ENCODE measurements around the gene CCDC47. TPM values are rescaled to one million over a fixed set of nuclear protein-coding genes. Genes with fewer than 3 reads are reported as not detected.

Gene CCDC47
- total RNA-seq, 2 donors from 2014 or later = 57.3 to 65.7 TPM

- H3K4me1 ChIP-seq (ENCODE audit: control insufficient read depth, insufficient read depth, low read length) = no peaks in the 10 kb centered on the region
- 86 to 94% methylated on average over 6 of the region's 6 CpGs for WGBS, 2 experiments (ENCODE audit: insufficient coverage in 1 of 2, insufficient read length in 1 of 2)
- H3K4me1 Mint-ChIP-seq = no peaks in the 10 kb centered on the region
- no peaks in the 10 kb centered on the region for H3K27me3 ChIP-seq (ENCODE audit: control insufficient read depth, insufficient read depth, low read length, poor library complexity, severe bottlenecking)
- peaks cover 50% of the 10 kb centered on the region for H3K36me3 Mint-ChIP-seq (ENCODE audit: low read depth)
- no peak overlapping the region for H3K4me3 ChIP-seq (ENCODE audit: low read length)
- no peaks in the 10 kb centered on the region for H3K9me3 ChIP-seq (ENCODE audit: control insufficient read depth, low read length)
- no peak overlapping the region for H3K27ac Mint-ChIP-seq
- peaks cover 49% of the 10 kb centered on the region for H3K36me3 ChIP-seq (ENCODE audit: control insufficient read depth, insufficient read depth, low read length)
- no peaks in the 10 kb centered on the region for H3K9me3 Mint-ChIP-seq
- no peaks in the 10 kb centered on the region for H3K27me3 Mint-ChIP-seq (ENCODE audit: insufficient read depth)
- no peak overlapping the region for H3K4me3 Mint-ChIP-seq
- no peak for TF ChIP-seq CTCF (conservative IDR thresholded peaks at IDR 0.05)
- H3K9ac ChIP-seq (ENCODE audit: extremely low read depth, low read length, poor library complexity, severe bottlenecking) = no peak overlapping the region
- no peak overlapping the region for H3K27ac ChIP-seq (ENCODE audit: low read depth, low read length)
- DNase-seq = peak; percentile 23
Observed at GRCh38 chr17:63709110-63709509, 64.3 kb downstream of the CCDC47 start.

- no peak overlapping the region for H3K4me3 Mint-ChIP-seq
- H3K4me1 Mint-ChIP-seq = peaks cover 17% of the 10 kb centered on the region
- Histone ChIP-seq H3K36me3 (ENCODE audit: control insufficient read depth, insufficient read depth, low read length) (peaks cover 41% of the 10 kb centered on the region), H3K4me3 (ENCODE audit: low read length) (no peak overlapping the region), H3K9me3 (ENCODE audit: control insufficient read depth, low read length) (no peaks in the 10 kb centered on the region), H3K9ac (ENCODE audit: extremely low read depth, low read length, poor library complexity, severe bottlenecking) (no peak overlapping the region), H3K27ac (ENCODE audit: low read depth, low read length) (no peak overlapping the region), H3K27me3 (ENCODE audit: control insufficient read depth, insufficient read depth, low read length, poor library complexity, severe bottlenecking) (no peaks in the 10 kb centered on the region), H3K4me1 (ENCODE audit: control insufficient read depth, insufficient read depth, low read length) (no peaks in the 10 kb centered on the region)
- H3K36me3 Mint-ChIP-seq (ENCODE audit: low read depth) = peaks cover 48% of the 10 kb centered on the region
- no peaks in the 10 kb centered on the region for H3K9me3 Mint-ChIP-seq
- peak; percentile 43 for DNase-seq
- 93 to 96% methylated on average over 9 to 10 of the region's 11 CpGs for WGBS, 2 experiments (ENCODE audit: insufficient coverage in 1 of 2, insufficient read length in 1 of 2)
- no peaks in the 10 kb centered on the region for H3K27me3 Mint-ChIP-seq (ENCODE audit: insufficient read depth)
- no peak for TF ChIP-seq CTCF (conservative IDR thresholded peaks at IDR 0.05)
- no peak overlapping the region for H3K27ac Mint-ChIP-seq
Observed at GRCh38 chr17:63707151-63707550, 66.2 kb downstream of the CCDC47 start.

- H3K36me3 Mint-ChIP-seq (ENCODE audit: low read depth) = peaks cover 42% of the 10 kb centered on the region
- Histone ChIP-seq H3K27ac (ENCODE audit: low read depth, low read length) (no peak overlapping the region), H3K9me3 (ENCODE audit: control insufficient read depth, low read length) (no peaks in the 10 kb centered on the region), H3K36me3 (ENCODE audit: control insufficient read depth, insufficient read depth, low read length) (peaks cover 41% of the 10 kb centered on the region), H3K4me3 (ENCODE audit: low read length) (no peak overlapping the region), H3K27me3 (ENCODE audit: control insufficient read depth, insufficient read depth, low read length, poor library complexity, severe bottlenecking) (no peaks in the 10 kb centered on the region), H3K4me1 (ENCODE audit: control insufficient read depth, insufficient read depth, low read length) (no peaks in the 10 kb centered on the region), H3K9ac (ENCODE audit: extremely low read depth, low read length, poor library complexity, severe bottlenecking) (no peak overlapping the region)
- peak; percentile 54 for DNase-seq
- WGBS, 2 experiments (ENCODE audit: insufficient coverage in 1 of 2, insufficient read length in 1 of 2) = 90 to 91% methylated on average over 5 to 7 of the region's 7 CpGs
- no peaks in the 10 kb centered on the region for H3K9me3 Mint-ChIP-seq
- H3K4me3 Mint-ChIP-seq = no peak overlapping the region
- H3K4me1 Mint-ChIP-seq = peaks cover 17% of the 10 kb centered on the region
- no peaks in the 10 kb centered on the region for H3K27me3 Mint-ChIP-seq (ENCODE audit: insufficient read depth)
- TF ChIP-seq CTCF (conservative IDR thresholded peaks at IDR 0.05) = no peak
- H3K27ac Mint-ChIP-seq = no peak overlapping the region
Observed at GRCh38 chr17:63706336-63707082, 66.9 kb downstream of the CCDC47 start.

Data from endodermal cell (in vitro differentiated cells).